Epithelial cell of esophagus (primary cell): ENCODE results near the gene NCOA5.
A peak's percentile ranks its signal among the peaks of the same experiment; 100 is the strongest.

ENCODE experiments used
- DNase-seq: peaks from one replicate; pipeline ENCODE4 v3.0.0; 2010; ENCODE audit warnings: low read depth
- H3K4me3 ChIP-seq: 2 replicates; pipeline ENCODE4 v1.5.1; 2011; ENCODE audit warnings: mild to moderate bottlenecking, low read length, control low read depth
- CTCF ChIP-seq: IDR thresholded peaks from 2 replicates; pipeline ENCODE4 v1.5.1; 2011; ENCODE audit warnings: low read depth, mild to moderate bottlenecking, low read length, control low read depth, inconsistent platforms; ENCODE audit not compliant: insufficient read depth; ENCODE audit errors: missing control alignments

Gene NCOA5

GRCh38 chr20:46017272-46017671 is 72.5 kb downstream of the NCOA5 start:
- H3K4me3 ChIP-seq, result no peak overlapping the region
- no peak for TF ChIP-seq CTCF
- DNase-seq, result no peak

- DNase-seq, result no peak
- no peak overlapping the region for H3K4me3 ChIP-seq
- no peak for TF ChIP-seq CTCF
Measured at GRCh38 chr20:46014517-46015396, 75.0 kb downstream of the NCOA5 start.

- H3K4me3 ChIP-seq, result no peak overlapping the region
- peak; percentile 60 for TF ChIP-seq CTCF
- peak; percentile 68 for DNase-seq
Measured at GRCh38 chr20:46013829-46014516, 75.8 kb downstream of the NCOA5 start.

GRCh38 chr20:46013322-46013828 is 76.4 kb downstream of the NCOA5 start:
- DNase-seq, result no peak
- H3K4me3 ChIP-seq, result no peak overlapping the region
- no peak for TF ChIP-seq CTCF

- no peak for TF ChIP-seq CTCF
Measured at GRCh38 chr20:46012921-46013320, 76.8 kb downstream of the NCOA5 start.

GRCh38 chr20:46011631-46012482 is 77.9 kb downstream of the NCOA5 start:
- DNase-seq, result peak; percentile 72
- no peak overlapping the region for H3K4me3 ChIP-seq
- peak; percentile 11 for TF ChIP-seq CTCF

More at GRCh38 chr20:46012921-46013320, 76.8 kb downstream of the NCOA5 start:
- DNase-seq, result no peak
- no peak overlapping the region for H3K4me3 ChIP-seq
